Spleen (tissue), 11 donors: ENCODE results near the gene MORF4L1. TPM values are rescaled to one million over a fixed set of nuclear protein-coding genes. Genes with fewer than 3 reads are reported as not detected.

ENCODE experiments used
- DNase-seq: peaks from one replicate; pipeline ENCODE4 v3.0.0-alpha.2; 2020
- H3K27ac ChIP-seq, 8 donors: fragments of 200-600 bp; sonication (generic) in 7 of 8; 1 replicate in 4 of 8; 2 replicates in 4 of 8; pipeline versions ENCODE4 v1.5.0 to v1.8.0; 2016 to 2021; ENCODE audit warnings: inconsistent platforms in 4 of 8, mild to moderate bottlenecking in 4 of 8, moderate library complexity in 1 of 8
- H3K27me3 ChIP-seq, 7 donors: fragments of 200-600 bp; sonication (generic) in 6 of 7; replicated peaks in 1 of 7; 1 replicate in 4 of 7; 2 replicates in 3 of 7; pipeline versions ENCODE4 v1.5.0 to v1.8.0; 2016 to 2021; ENCODE audit warnings: inconsistent platforms in 3 of 7, mild to moderate bottlenecking in 1 of 7
- H3K36me3 ChIP-seq, 6 donors: fragments of 200-600 bp; sonication (generic) in 5 of 6; 1 replicate in 4 of 6; 2 replicates in 2 of 6; pipeline versions ENCODE4 v1.5.0 to v1.8.0; 2016 to 2021; ENCODE audit warnings: inconsistent platforms in 2 of 6
- H3K4me1 ChIP-seq, 6 donors: fragments of 200-600 bp; sonication (generic) in 5 of 6; 1 replicate in 3 of 6; 2 replicates in 3 of 6; pipeline versions ENCODE4 v1.5.0 to v1.8.0; 2016 to 2021; ENCODE audit warnings: inconsistent platforms in 3 of 6
- H3K4me3 ChIP-seq, 8 donors: fragments of 200-600 bp; sonication (generic) in 7 of 8; 1 replicate in 4 of 8; 2 replicates in 4 of 8; pipeline versions ENCODE4 v1.5.0 to v1.8.0; 2016 to 2021; ENCODE audit warnings: inconsistent platforms in 4 of 8, mild to moderate bottlenecking in 4 of 8, moderate library complexity in 2 of 8
- H3K9me3 ChIP-seq, 8 donors: fragments of 200-600 bp; sonication (generic) in 7 of 8; 1 replicate in 4 of 8; 2 replicates in 4 of 8; pipeline versions ENCODE4 v1.5.0 to v1.8.0; 2016 to 2021; ENCODE audit warnings: inconsistent platforms in 4 of 8
- CTCF ChIP-seq, 11 experiments: fragments of 200-600 bp in 7 of 11; fragments of 450-650 bp in 4 of 11; sonication (generic) in 4 of 11; IDR thresholded peaks in 8 of 11; conservative IDR thresholded peaks in 3 of 11; 1 replicate in 7 of 11; 2 replicates in 4 of 11; pipeline versions ENCODE4 v1.4.0 to v1.8.0; 2016 to 2021; ENCODE audit warnings: antibody characterized with exemption in 11 of 11, inconsistent platforms in 4 of 11, mild to moderate bottlenecking in 1 of 11
- POLR2A ChIP-seq, 3 donors: fragments of 450-650 bp; IDR thresholded peaks; one replicate each; pipeline ENCODE4 v1.5.1; 2017; ENCODE audit warnings: antibody characterized with exemption in 3 of 3, mild to moderate bottlenecking in 1 of 3
- POLR2AphosphoS5 ChIP-seq, 3 donors: sonication (generic); formaldehyde crosslinking; IDR thresholded peaks; one replicate each; pipeline ENCODE4 v1.5.1; 2017; ENCODE audit warnings: antibody characterized with exemption in 3 of 3
- WGBS, 5 donors: extraction: QIAGEN DNeasy Blood & Tissue Kit in 3 of 5; methylation state at CpG; one replicate each; pipeline versions ENCODE4 v1.1.5 to v1.1.7; 2013 to 2018; 5-methylcytosine and 5-hydroxymethylcytosine counted together
- intact Hi-C: fragments of 100-400 bp; cut with DNase I; formaldehyde crosslinking; loops from one replicate; pipeline ENCODE4 v1.15.0; 2023; ENCODE audit warnings: low total_unique reads
- polyA plus RNA-seq, 3 donors: library from polyadenylated mRNA; stranded (reverse); fragments of 200-250 nt; gene quantifications; one replicate each; pipeline ENCODE4 v1.2.1, GENCODE V29; 2013
- total RNA-seq, 7 donors: library from RNA; depleted of rRNA in 3 of 7; stranded (reverse); fragments of >200 nt in 3 of 7; fragmentation: NEBNext Ultra II Directional in 4 of 7; extraction: Animal tissue kit (Norgen Biotek cat#: 25700) in 4 of 7; gene quantifications; one replicate each; pipeline versions ENCODE4 v1.1.0 to v1.2.1, GENCODE V29; 2016 to 2021
- donor health status: healthy with polysubstance abuse.
- donor health status: DM: no; HTN: no; CAD: no; lungs with moderate emphysema.
- donor health status: DM: no; HTN: no; CAD: no.
- donor health status: Bipolar disorder and iron deficiency.
- donor health status: healthy.
- donor health status: DM: no; HTN: no; CAD: no.
- donor health status: DM: yes; HTN: yes; CAD: no.

MORF4L1 gene
- total and polyA plus RNA-seq, 10 donors, result 105 to 271 (median 213) TPM

DNA sequence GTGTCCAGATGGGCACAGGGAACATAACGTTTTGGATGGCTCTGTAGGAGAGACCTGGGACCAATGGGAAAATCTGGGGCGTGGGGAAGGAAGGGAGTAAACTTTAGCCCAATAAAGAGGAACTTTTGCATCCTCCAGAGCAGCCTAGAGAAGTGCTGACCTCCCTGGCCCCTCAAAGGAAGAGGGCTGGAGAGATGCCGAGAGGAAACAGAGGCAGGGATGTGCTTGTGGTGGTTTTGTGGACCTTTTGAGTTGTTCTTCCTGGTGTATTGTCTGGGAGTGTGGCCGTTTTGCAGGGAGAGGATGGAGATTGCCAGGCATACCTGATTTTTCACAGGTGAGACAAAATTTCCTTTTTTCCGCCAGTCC is 61.9 kb downstream of the MORF4L1 start:
- Histone ChIP-seq H3K4me1 (peaks cover 7 to 60% (median 47%) of the 10 kb centered on the region in 6 donors), H3K36me3 (peaks cover 0 to 76% (median 37%) of the 10 kb centered on the region in 6 donors), H3K27me3 (no peaks in the 10 kb centered on the region), H3K27ac (peak overlapping the region in 1 of 8 donors; percentile 4), H3K9me3 (no peaks in the 10 kb centered on the region), H3K4me3 (no peak overlapping the region)
- 50 to 66% (median 54%) methylated on average over 5 of the region's 5 CpGs for WGBS, 5 donors
- no peak for TF ChIP-seq POLR2A (IDR thresholded peaks at IDR 0.05)
- no peak for TF ChIP-seq CTCF (IDR thresholded peaks at IDR 0.05 in 8 of 11, conservative IDR thresholded peaks at IDR 0.05 in 3 of 11)
- no peak for TF ChIP-seq POLR2AphosphoS5 (IDR thresholded peaks at IDR 0.05)
- intact Hi-C loops, result no loop called here
- DNase-seq, result no peak

DNA sequence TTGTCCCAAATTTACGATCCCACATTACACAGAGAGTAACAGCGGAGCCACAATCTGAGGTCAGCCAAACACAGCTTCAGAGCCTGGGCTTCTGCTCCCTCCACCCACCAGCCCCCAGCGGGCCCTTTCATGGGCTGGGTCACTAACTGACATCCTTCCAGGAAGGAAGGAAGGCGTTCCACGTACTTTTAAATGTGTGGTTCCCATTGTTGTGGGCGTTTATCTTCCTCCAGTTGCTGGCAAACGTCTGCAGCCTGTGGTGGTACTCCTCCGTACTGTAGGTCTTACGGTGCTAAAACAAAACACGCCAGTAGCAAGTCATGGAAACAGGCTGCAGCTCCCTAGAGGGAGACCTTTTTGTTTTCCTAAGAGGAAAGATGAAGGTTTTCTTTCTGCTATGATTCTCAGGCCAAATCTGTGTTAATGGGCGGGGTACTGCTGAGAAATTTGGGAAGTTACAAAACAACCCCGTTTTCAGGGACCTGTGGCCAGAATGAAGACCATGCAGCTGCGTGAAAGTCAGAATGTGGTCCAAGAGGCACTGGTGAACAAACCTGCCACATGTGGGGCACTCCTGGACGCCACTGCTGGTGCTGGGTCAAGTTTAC is 64.5 kb downstream of the MORF4L1 start:
- peak; percentile 71 for DNase-seq

DNA sequence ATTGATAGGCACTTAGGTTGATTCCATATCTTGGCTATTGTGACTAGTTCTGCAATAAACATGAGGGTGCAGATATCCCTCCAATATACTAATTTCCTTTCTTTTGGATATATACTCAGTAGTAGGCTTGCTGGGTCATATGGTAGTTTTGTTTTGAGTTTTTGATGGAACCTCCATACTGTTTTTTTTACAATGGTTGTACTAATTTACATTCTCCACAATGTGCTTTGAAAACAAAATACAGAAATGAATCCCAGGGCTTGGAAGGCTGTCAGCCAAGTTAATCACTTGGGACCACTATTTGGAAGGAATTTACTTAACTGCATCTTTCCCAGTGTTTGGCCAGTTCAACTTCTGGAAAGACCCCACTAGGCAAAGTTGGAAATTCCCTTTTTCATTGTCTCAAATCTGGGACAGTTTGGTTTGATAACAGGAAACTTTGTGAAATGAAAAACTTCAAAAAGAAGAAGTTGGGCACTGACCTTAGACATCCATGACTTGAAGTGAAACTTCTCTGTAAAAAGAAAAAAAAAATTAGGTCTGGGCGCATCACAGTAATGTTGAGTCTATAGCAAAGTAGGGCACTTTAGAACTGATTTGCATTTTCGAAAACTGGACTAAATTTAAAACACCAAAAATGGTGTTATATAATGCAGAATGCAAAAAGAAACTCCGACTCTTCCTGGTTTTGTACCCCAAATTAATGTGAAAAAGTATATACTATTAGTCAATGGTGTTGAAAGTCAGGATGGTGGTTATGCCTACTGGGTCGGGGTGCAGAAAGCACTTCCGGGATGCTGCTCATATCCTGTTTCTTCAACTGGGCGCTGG is 66.2 kb downstream of the MORF4L1 start:
- Histone ChIP-seq H3K4me1 (peaks cover 14 to 98% (median 71%) of the 10 kb centered on the region in 6 donors), H3K4me3 (peak overlapping the region in 3 of 8 donors; percentile 4 to 54 (median 6)), H3K27ac (peak overlapping the region; percentile 60 to 93 (median 86)), H3K9me3 (no peaks in the 10 kb centered on the region), H3K36me3 (peaks cover 0 to 34% (median 15%) of the 10 kb centered on the region in 6 donors), H3K27me3 (peaks cover 0 to under 1% (median 0%) of the 10 kb centered on the region in 7 donors)
- TF ChIP-seq POLR2AphosphoS5 (IDR thresholded peaks at IDR 0.05) (peak in 1 of 3 donors; percentile 43), POLR2A (IDR thresholded peaks at IDR 0.05) (no peak)
- WGBS, 5 donors, result 24 to 43% (median 26%) methylated on average over 6 of the region's 6 CpGs
- intact Hi-C loops, result no loop called here
- peak; percentile 78 for DNase-seq

More for the DNA sequence above, 64.5 kb downstream of the MORF4L1 start:
- Histone ChIP-seq H3K9me3 (no peaks in the 10 kb centered on the region), H3K4me3 (peak overlapping the region in 1 of 8 donors; percentile 20), H3K4me1 (peaks cover 14 to 81% (median 59%) of the 10 kb centered on the region in 6 donors), H3K27ac (peak overlapping the region; percentile 51 to 93 (median 86)), H3K27me3 (no peaks in the 10 kb centered on the region), H3K36me3 (peaks cover 0 to 50% (median 24%) of the 10 kb centered on the region in 6 donors)
- WGBS, 5 donors, result 24 to 36% (median 34%) methylated on average over 14 of the region's 14 CpGs
- intact Hi-C loops, result no loop called here
- peak in 2 of 3 donors; percentile 48 to 53 for TF ChIP-seq POLR2AphosphoS5 (IDR thresholded peaks at IDR 0.05)
- TF ChIP-seq CTCF (IDR thresholded peaks at IDR 0.05 in 8 of 11, conservative IDR thresholded peaks at IDR 0.05 in 3 of 11), result no peak

- no peaks in the 10 kb centered on the region for H3K9me3 ChIP-seq
- WGBS, 5 donors, result 82 to 90% (median 87%) methylated on average over 4 of the region's 4 CpGs
- TF ChIP-seq POLR2AphosphoS5 (IDR thresholded peaks at IDR 0.05), result no peak
- no peak for TF ChIP-seq CTCF (IDR thresholded peaks at IDR 0.05 in 8 of 11, conservative IDR thresholded peaks at IDR 0.05 in 3 of 11)
- TF ChIP-seq POLR2A (IDR thresholded peaks at IDR 0.05), result no peak
- intact Hi-C loops, result no loop called here
- peak overlapping the region in 5 of 8 donors; percentile 58 to 89 (median 68) for H3K4me3 ChIP-seq
- no peaks in the 10 kb centered on the region for H3K36me3 ChIP-seq
- peak overlapping the region in 6 of 8 donors; percentile 48 to 93 (median 88) for H3K27ac ChIP-seq
- DNase-seq, result no peak
- H3K4me1 ChIP-seq, result peaks cover 11 to 75% (median 54%) of the 10 kb centered on the region in 6 donors
- peaks cover 0 to 14% (median 0%) of the 10 kb centered on the region in 7 donors for H3K27me3 ChIP-seq
These were observed 70.1 kb downstream of the MORF4L1 start for GRCh38 chr15:78942741-78943140.
